ACC112 (cell line): ENCODE results near the gene AKAP8L.

ENCODE experiments used
- H2AFZ ChIP-seq: fragments of 200-600 bp; sonication (generic); one replicate; pipeline ENCODE4 v1.6.0; 2017; ENCODE audit warnings: antibody characterized with exemption, low read length; ENCODE audit not compliant: unreplicated experiment
- H3K27ac ChIP-seq: fragments of 200-600 bp; sonication (generic); 2 replicates; pipeline ENCODE4 v1.5.1; 2014; ENCODE audit warnings: low read depth, mild to moderate bottlenecking, antibody characterized with exemption, low read length, moderate library complexity
- H3K27me3 ChIP-seq: fragments of 200-600 bp; sonication (generic); 2 replicates; pipeline ENCODE4 v1.6.1; 2014; ENCODE audit warnings: mild to moderate bottlenecking, antibody characterized with exemption, low read length, moderate library complexity, mixed read lengths; ENCODE audit not compliant: insufficient read depth
- H3K36me3 ChIP-seq: fragments of 200-600 bp; sonication (generic); 2 replicates; pipeline ENCODE4 v1.6.1; 2016; ENCODE audit warnings: mild to moderate bottlenecking, antibody characterized with exemption, low read length, moderate library complexity, mixed read lengths; ENCODE audit not compliant: insufficient read depth
- H3K4me1 ChIP-seq: fragments of 200-600 bp; sonication (generic); one replicate; pipeline ENCODE4 v1.6.1; 2016; ENCODE audit warnings: low read length, mixed read lengths; ENCODE audit not compliant: insufficient read depth, unreplicated experiment, control insufficient read depth
- H3K4me3 ChIP-seq: fragments of 200-600 bp; sonication (generic); 2 replicates; pipeline ENCODE4 v1.5.1; 2014; ENCODE audit warnings: mild to moderate bottlenecking, low read depth, low read length
- H3K79me2 ChIP-seq: fragments of 200-600 bp; sonication (generic); one replicate; pipeline ENCODE4 v1.6.0; 2016; ENCODE audit warnings: low read length; ENCODE audit not compliant: control insufficient read depth, unreplicated experiment, insufficient read depth

AKAP8L gene

GRCh38 chr19:15438577-15438976 lies 19.8 kb upstream of the AKAP8L start:
- Histone ChIP-seq H3K36me3 (no peaks in the 10 kb centered on the region), H3K27me3 (no peaks in the 10 kb centered on the region), H3K79me2 (no peaks in the 10 kb centered on the region), H2AFZ (no peak overlapping the region), H3K27ac (no peak overlapping the region), H3K4me1 (no peaks in the 10 kb centered on the region), H3K4me3 (no peak overlapping the region)

- Histone ChIP-seq H2AFZ (no peak overlapping the region), H3K4me3 (no peak overlapping the region), H3K36me3 (no peaks in the 10 kb centered on the region), H3K79me2 (no peaks in the 10 kb centered on the region), H3K4me1 (no peaks in the 10 kb centered on the region), H3K27ac (no peak overlapping the region), H3K27me3 (no peaks in the 10 kb centered on the region)
These were observed 19.3 kb upstream of the AKAP8L start for GRCh38 chr19:15438124-15438496.

GRCh38 chr19:15437355-15438123 lies 18.8 kb upstream of the AKAP8L start:
- H3K4me1 ChIP-seq, result no peaks in the 10 kb centered on the region
- H3K4me3 ChIP-seq, result no peak overlapping the region
- H3K27me3 ChIP-seq, result no peaks in the 10 kb centered on the region
- H2AFZ ChIP-seq, result no peak overlapping the region
- no peaks in the 10 kb centered on the region for H3K36me3 ChIP-seq
- no peaks in the 10 kb centered on the region for H3K79me2 ChIP-seq
- no peak overlapping the region for H3K27ac ChIP-seq

- H2AFZ ChIP-seq, result no peak overlapping the region
- no peaks in the 10 kb centered on the region for H3K36me3 ChIP-seq
- H3K27ac ChIP-seq, result no peak overlapping the region
- no peaks in the 10 kb centered on the region for H3K4me1 ChIP-seq
- peaks cover 5% of the 10 kb centered on the region for H3K79me2 ChIP-seq
- no peaks in the 10 kb centered on the region for H3K27me3 ChIP-seq
- no peak overlapping the region for H3K4me3 ChIP-seq
These were observed 18.0 kb upstream of the AKAP8L start for GRCh38 chr19:15436826-15437110.

- Histone ChIP-seq H3K27ac (no peak overlapping the region), H3K4me1 (peaks cover under 1% of the 10 kb centered on the region), H3K4me3 (no peak overlapping the region), H3K27me3 (no peaks in the 10 kb centered on the region), H3K36me3 (no peaks in the 10 kb centered on the region), H2AFZ (no peak overlapping the region), H3K79me2 (peaks cover 11% of the 10 kb centered on the region)
These were observed 17.4 kb upstream of the AKAP8L start for GRCh38 chr19:15436012-15436825.

GRCh38 chr19:15433519-15434069 lies 14.8 kb upstream of the AKAP8L start:
- no peak overlapping the region for H3K27ac ChIP-seq

GRCh38 chr19:15432629-15433518 lies 14.1 kb upstream of the AKAP8L start:
- H3K4me3 ChIP-seq, result peak overlapping the region; percentile 91

More at GRCh38 chr19:15433519-15434069, 14.8 kb upstream of the AKAP8L start:
- peak overlapping the region; percentile 89 for H2AFZ ChIP-seq
- peak overlapping the region; percentile 91 for H3K4me3 ChIP-seq
- H3K79me2 ChIP-seq, result peaks cover 36% of the 10 kb centered on the region
- H3K36me3 ChIP-seq, result no peaks in the 10 kb centered on the region
- no peaks in the 10 kb centered on the region for H3K27me3 ChIP-seq
- H3K4me1 ChIP-seq, result peaks cover 3% of the 10 kb centered on the region

GRCh38 chr19:15432018-15432494 lies 13.3 kb upstream of the AKAP8L start:
- no peak overlapping the region for H2AFZ ChIP-seq
- H3K27me3 ChIP-seq, result no peaks in the 10 kb centered on the region
- peak overlapping the region; percentile 83 for H3K4me3 ChIP-seq
- H3K79me2 ChIP-seq, result peaks cover 36% of the 10 kb centered on the region
- peaks cover 3% of the 10 kb centered on the region for H3K4me1 ChIP-seq
- peak overlapping the region; percentile 23; the same call in 1 of the 2 replicates for H3K27ac ChIP-seq
- H3K36me3 ChIP-seq, result no peaks in the 10 kb centered on the region

More at GRCh38 chr19:15432629-15433518, 14.1 kb upstream of the AKAP8L start:
- Histone ChIP-seq H3K36me3 (no peaks in the 10 kb centered on the region), H3K27me3 (no peaks in the 10 kb centered on the region), H3K4me1 (peaks cover 3% of the 10 kb centered on the region), H3K79me2 (peaks cover 36% of the 10 kb centered on the region), H2AFZ (peak overlapping the region; percentile 89), H3K27ac (no peak overlapping the region)

GRCh38 chr19:15431396-15432017 lies 12.7 kb upstream of the AKAP8L start:
- Histone ChIP-seq H3K27me3 (no peaks in the 10 kb centered on the region), H3K4me1 (peaks cover 3% of the 10 kb centered on the region), H3K79me2 (peaks cover 36% of the 10 kb centered on the region), H2AFZ (no peak overlapping the region), H3K4me3 (peak overlapping the region; percentile 83), H3K36me3 (peaks cover 5% of the 10 kb centered on the region; the same call in 1 of the 2 replicates), H3K27ac (no peak overlapping the region)
